ENCODE results near the gene MED25. TPM values are rescaled to one million over a fixed set of nuclear protein-coding genes. Genes with fewer than 3 reads are reported as not detected.

Gene MED25
- total RNA-seq, 1 donor from 2014 or later, result 34.5 TPM

GRCh38 chr19:49791776-49792445 lies 26.2 kb upstream of the MED25 start:
- TF ChIP-seq CTCF (IDR thresholded peaks at IDR 0.05; ENCODE audit: insufficient read depth, low read length, poor library complexity, severe bottlenecking), result no peak
- H3K4me3 ChIP-seq (ENCODE audit: low read depth, low read length), result no peak overlapping the region
- H3K36me3 ChIP-seq (ENCODE audit: control insufficient read depth, insufficient read depth, low read length), result peaks cover 2% of the 10 kb centered on the region
- no peak for DNase-seq (ENCODE audit: low read depth)
- no peaks in the 10 kb centered on the region for H3K27me3 ChIP-seq (ENCODE audit: control insufficient read depth, insufficient read depth, low read length)

- no peak for DNase-seq (ENCODE audit: low read depth)
- TF ChIP-seq CTCF (IDR thresholded peaks at IDR 0.05; ENCODE audit: insufficient read depth, low read length, poor library complexity, severe bottlenecking), result no peak
- Histone ChIP-seq H3K36me3 (ENCODE audit: control insufficient read depth, insufficient read depth, low read length) (peaks cover 2% of the 10 kb centered on the region), H3K4me3 (ENCODE audit: low read depth, low read length) (no peak overlapping the region), H3K27me3 (ENCODE audit: control insufficient read depth, insufficient read depth, low read length) (no peaks in the 10 kb centered on the region)
Observed at GRCh38 chr19:49792829-49793560, 25.1 kb upstream of the MED25 start.

GRCh38 chr19:49793561-49793840 lies 24.6 kb upstream of the MED25 start:
- H3K4me3 ChIP-seq (ENCODE audit: low read depth, low read length), result no peak overlapping the region
- peaks cover 2% of the 10 kb centered on the region for H3K36me3 ChIP-seq (ENCODE audit: control insufficient read depth, insufficient read depth, low read length)
- no peak for DNase-seq (ENCODE audit: low read depth)
- H3K27me3 ChIP-seq (ENCODE audit: control insufficient read depth, insufficient read depth, low read length), result no peaks in the 10 kb centered on the region
- no peak for TF ChIP-seq CTCF (IDR thresholded peaks at IDR 0.05; ENCODE audit: insufficient read depth, low read length, poor library complexity, severe bottlenecking)

GRCh38 chr19:49795615-49796014 lies 22.5 kb upstream of the MED25 start:
- no peak for TF ChIP-seq CTCF (IDR thresholded peaks at IDR 0.05; ENCODE audit: insufficient read depth, low read length, poor library complexity, severe bottlenecking)
- Histone ChIP-seq H3K27me3 (ENCODE audit: control insufficient read depth, insufficient read depth, low read length) (no peaks in the 10 kb centered on the region), H3K36me3 (ENCODE audit: control insufficient read depth, insufficient read depth, low read length) (peaks cover 2% of the 10 kb centered on the region), H3K4me3 (ENCODE audit: low read depth, low read length) (no peak overlapping the region)
- no peak for DNase-seq (ENCODE audit: low read depth)

GRCh38 chr19:49798574-49798973 lies 19.5 kb upstream of the MED25 start:
- DNase-seq (ENCODE audit: low read depth), result no peak
- TF ChIP-seq CTCF (IDR thresholded peaks at IDR 0.05; ENCODE audit: insufficient read depth, low read length, poor library complexity, severe bottlenecking), result no peak
- H3K27me3 ChIP-seq (ENCODE audit: control insufficient read depth, insufficient read depth, low read length), result no peaks in the 10 kb centered on the region
- H3K4me3 ChIP-seq (ENCODE audit: low read depth, low read length), result no peak overlapping the region
- peaks cover 2% of the 10 kb centered on the region for H3K36me3 ChIP-seq (ENCODE audit: control insufficient read depth, insufficient read depth, low read length)

Measured in kidney epithelial cell (primary cell).